Fibroblast of lung (primary cell): ENCODE data around the gene GNA12. TPM values are rescaled to one million over a fixed set of nuclear protein-coding genes. Genes with fewer than 3 reads are reported as not detected.

Experiments used
- DNase-seq, 2 donors: peaks; one replicate each; pipeline versions ENCODE4 v3.0.0 to v3.0.0-alpha.2; 2010; ENCODE audit warnings: low read depth in 2 of 2
- H2AFZ ChIP-seq: 2 replicates; pipeline ENCODE4 v1.5.1; 2012; ENCODE audit warnings: low read length, control low read depth, inconsistent platforms
- H3K27ac ChIP-seq: 2 replicates; pipeline ENCODE4 v1.5.1; 2011; ENCODE audit warnings: low read length, control low read depth; ENCODE audit not compliant: insufficient read depth
- H3K27me3 ChIP-seq: 2 replicates; pipeline ENCODE4 v1.5.1; 2011; ENCODE audit warnings: mild to moderate bottlenecking, low read length; ENCODE audit not compliant: control insufficient read depth, insufficient read depth
- H3K36me3 ChIP-seq: 2 replicates; pipeline ENCODE4 v1.5.1; 2011; ENCODE audit warnings: low read length; ENCODE audit not compliant: control insufficient read depth, insufficient read depth
- H3K4me1 ChIP-seq: 2 replicates; pipeline ENCODE4 v1.5.1; 2011; ENCODE audit warnings: low read length; ENCODE audit not compliant: control insufficient read depth, insufficient read depth; ENCODE audit errors: extremely low read depth
- H3K4me2 ChIP-seq: 2 replicates; pipeline ENCODE4 v1.5.1; 2011; ENCODE audit warnings: low read length, control low read depth; ENCODE audit not compliant: insufficient read depth; ENCODE audit errors: extremely low read depth
- H3K4me3 ChIP-seq, 4 experiments: fragments of 200-600 bp in 1 of 4; sonication (generic) in 1 of 4; replicated peaks in 1 of 4; 2 replicates each; pipeline ENCODE4 v1.5.1; 2011 to 2016; ENCODE audit warnings: low read length in 4 of 4, low read depth in 3 of 4, mild to moderate bottlenecking in 3 of 4, control low read depth in 2 of 4, inconsistent platforms in 1 of 4, mixed read lengths in 1 of 4; ENCODE audit not compliant: insufficient read depth in 1 of 4; ENCODE audit errors: control extremely low read depth in 1 of 4
- H3K79me2 ChIP-seq: 2 replicates; pipeline ENCODE4 v1.5.1; 2012; ENCODE audit warnings: mild to moderate bottlenecking, low read length, inconsistent platforms; ENCODE audit not compliant: control insufficient read depth, insufficient read depth
- H3K9ac ChIP-seq: 2 replicates; pipeline ENCODE4 v1.5.1; 2011; ENCODE audit warnings: mild to moderate bottlenecking, low read length, control low read depth; ENCODE audit not compliant: insufficient read depth
- H3K9me3 ChIP-seq: 2 replicates; pipeline ENCODE4 v1.5.1; 2012; ENCODE audit warnings: low read depth, low read length; ENCODE audit not compliant: control insufficient read depth, insufficient read depth
- H4K20me1 ChIP-seq: 2 replicates; pipeline ENCODE4 v1.5.1; 2011; ENCODE audit warnings: low read length; ENCODE audit not compliant: control insufficient read depth, insufficient read depth; ENCODE audit errors: extremely low read depth
- EZH2 ChIP-seq: IDR thresholded peaks from 2 replicates; pipeline ENCODE4 v1.5.1; 2012; ENCODE audit warnings: low read length, control low read depth, mild to moderate bottlenecking; ENCODE audit errors: missing control alignments
- polyA plus RNA-seq, 2 donors: library from polyadenylated mRNA; depleted of rRNA in 1 of 2; stranded (reverse) in 1 of 2; unstranded in 1 of 2; fragments of >200 nt; gene quantifications; 2 replicates each; pipeline ENCODE4 v1.2.1, GENCODE V29; 2011 to 2012; ENCODE audit warnings: missing spikeins in 1 of 2
- total RNA-seq: library from RNA; depleted of rRNA; stranded (reverse); fragments of >200 nt; gene quantifications from 2 replicates; pipeline ENCODE4 v1.2.1, GENCODE V29; 2014
- TF ChIP-seq, protein P1 (sequence below), 2 donors: IDR thresholded peaks in 1 of 2; conservative IDR thresholded peaks in 1 of 2; 1 replicate in 1 of 2; 2 replicates in 1 of 2; pipeline ENCODE4 v1.5.1; 2011 to 2012; ENCODE audit warnings: low read length in 2 of 2, control low read depth in 1 of 2, inconsistent platforms in 1 of 2, low read depth in 1 of 2, mild to moderate bottlenecking in 1 of 2

Gene GNA12
- total and polyA plus RNA-seq, 2 donors (not counting 1 experiment from before 2014, with no cell fraction given): 36.2 to 137 TPM

DNA sequence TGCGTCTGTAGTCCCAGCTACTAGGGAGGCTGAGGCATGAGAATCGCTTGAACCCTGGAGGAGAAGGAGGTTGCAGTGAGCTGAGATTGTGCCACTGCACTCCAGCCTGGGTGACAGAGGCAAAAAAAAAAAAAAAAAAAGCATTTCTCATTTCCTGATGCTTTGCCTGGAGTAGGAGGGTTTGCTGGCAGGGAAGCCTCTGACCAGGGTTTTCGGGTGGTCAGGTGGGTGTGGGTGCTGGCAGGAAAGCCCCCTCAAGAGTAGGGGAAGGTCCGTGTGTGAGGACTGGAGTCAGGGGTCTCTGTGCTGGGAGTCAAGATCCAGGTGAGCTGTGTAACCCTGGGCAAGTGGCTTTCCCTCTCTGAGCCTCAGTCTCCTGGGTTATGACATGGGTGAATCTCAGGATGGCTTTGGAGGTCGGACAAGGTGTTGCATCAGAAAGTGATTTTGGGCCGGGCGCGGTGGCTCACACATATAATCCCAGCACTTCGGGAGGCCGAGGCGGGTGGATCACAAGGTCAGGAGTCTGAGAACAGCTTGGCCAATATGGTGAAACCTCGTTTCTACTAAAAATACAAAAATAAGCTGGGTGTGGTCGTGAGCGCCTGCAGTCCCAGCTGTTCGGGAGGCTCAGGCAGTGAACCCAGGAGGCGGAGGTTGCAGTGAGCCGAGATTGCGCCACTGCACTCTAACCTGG lies 152.9 kb downstream of the GNA12 start:
- TF ChIP-seq EZH2: no peak
- TF ChIP-seq, protein P1, sequence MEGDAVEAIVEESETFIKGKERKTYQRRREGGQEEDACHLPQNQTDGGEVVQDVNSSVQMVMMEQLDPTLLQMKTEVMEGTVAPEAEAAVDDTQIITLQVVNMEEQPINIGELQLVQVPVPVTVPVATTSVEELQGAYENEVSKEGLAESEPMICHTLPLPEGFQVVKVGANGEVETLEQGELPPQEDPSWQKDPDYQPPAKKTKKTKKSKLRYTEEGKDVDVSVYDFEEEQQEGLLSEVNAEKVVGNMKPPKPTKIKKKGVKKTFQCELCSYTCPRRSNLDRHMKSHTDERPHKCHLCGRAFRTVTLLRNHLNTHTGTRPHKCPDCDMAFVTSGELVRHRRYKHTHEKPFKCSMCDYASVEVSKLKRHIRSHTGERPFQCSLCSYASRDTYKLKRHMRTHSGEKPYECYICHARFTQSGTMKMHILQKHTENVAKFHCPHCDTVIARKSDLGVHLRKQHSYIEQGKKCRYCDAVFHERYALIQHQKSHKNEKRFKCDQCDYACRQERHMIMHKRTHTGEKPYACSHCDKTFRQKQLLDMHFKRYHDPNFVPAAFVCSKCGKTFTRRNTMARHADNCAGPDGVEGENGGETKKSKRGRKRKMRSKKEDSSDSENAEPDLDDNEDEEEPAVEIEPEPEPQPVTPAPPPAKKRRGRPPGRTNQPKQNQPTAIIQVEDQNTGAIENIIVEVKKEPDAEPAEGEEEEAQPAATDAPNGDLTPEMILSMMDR (conservative IDR thresholded peaks at IDR 0.05 in 1 of 2, IDR thresholded peaks at IDR 0.05 in 1 of 2; ENCODE audit: low read depth in 1 of 2, low read length in 2 of 2): no peak
- Histone ChIP-seq H3K9ac (no peak overlapping the region), H3K36me3 (no peaks in the 10 kb centered on the region), H3K79me2 (no peaks in the 10 kb centered on the region), H2AFZ (no peak overlapping the region), H3K4me1 (peaks cover 6% of the 10 kb centered on the region), H3K27me3 (peaks cover 27% of the 10 kb centered on the region), H4K20me1 (no peaks in the 10 kb centered on the region), H3K4me2 (no peak overlapping the region), H3K9me3 (no peaks in the 10 kb centered on the region), H3K27ac (no peak overlapping the region), H3K4me3 (no peak overlapping the region)
- no peak for DNase-seq

DNA sequence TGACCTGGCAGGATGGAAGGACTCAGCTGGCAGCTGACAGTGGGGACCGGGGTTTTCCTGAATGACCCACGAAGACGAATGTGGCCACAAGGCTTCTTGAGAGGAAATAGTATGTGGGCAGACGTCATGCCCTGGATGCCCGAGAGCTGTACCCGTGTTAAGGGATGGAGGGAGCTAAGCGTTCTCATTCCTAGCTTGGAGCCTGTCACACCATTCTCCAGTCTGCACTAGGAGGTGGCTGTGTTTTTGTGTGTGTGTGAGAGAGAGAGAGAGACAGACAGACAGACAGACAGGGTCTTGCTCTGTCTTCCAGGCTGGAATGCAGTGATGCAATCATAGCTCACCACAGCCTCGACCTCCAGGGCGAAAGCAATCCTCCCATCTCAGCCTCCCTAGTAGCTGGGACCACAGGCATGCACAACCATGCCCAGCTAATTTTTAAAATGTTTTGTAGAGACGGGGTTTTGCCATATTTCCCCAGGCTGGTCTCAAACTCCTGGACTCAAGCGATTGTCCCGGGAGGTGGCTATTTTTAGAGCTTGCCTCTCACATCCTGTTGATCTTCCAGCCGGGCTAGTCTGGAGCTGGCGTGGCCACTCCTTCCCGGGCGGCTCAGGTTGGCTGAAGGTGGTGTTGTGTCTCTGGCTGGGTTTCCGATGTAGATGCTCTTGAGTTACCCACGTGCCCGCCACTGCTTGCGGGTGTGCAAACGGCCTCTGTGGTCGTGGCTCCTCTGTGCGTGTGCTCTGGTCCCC lies 154.0 kb downstream of the GNA12 start:
- no peak overlapping the region for H3K9ac ChIP-seq
- no peaks in the 10 kb centered on the region for H3K79me2 ChIP-seq
- no peak overlapping the region for H3K27ac ChIP-seq
- no peaks in the 10 kb centered on the region for H3K9me3 ChIP-seq
- no peak overlapping the region for H3K4me2 ChIP-seq
- H2AFZ ChIP-seq: no peak overlapping the region
- no peaks in the 10 kb centered on the region for H3K36me3 ChIP-seq
- no peak overlapping the region for H3K4me3 ChIP-seq
- H4K20me1 ChIP-seq: no peaks in the 10 kb centered on the region
- DNase-seq: peak; percentile 44 to 66
- peaks cover 27% of the 10 kb centered on the region for H3K27me3 ChIP-seq
- H3K4me1 ChIP-seq: peaks cover 6% of the 10 kb centered on the region
- TF ChIP-seq, protein P1 (conservative IDR thresholded peaks at IDR 0.05 in 1 of 2, IDR thresholded peaks at IDR 0.05 in 1 of 2; ENCODE audit: low read depth in 1 of 2, low read length in 2 of 2): no peak
- TF ChIP-seq EZH2: no peak

DNA sequence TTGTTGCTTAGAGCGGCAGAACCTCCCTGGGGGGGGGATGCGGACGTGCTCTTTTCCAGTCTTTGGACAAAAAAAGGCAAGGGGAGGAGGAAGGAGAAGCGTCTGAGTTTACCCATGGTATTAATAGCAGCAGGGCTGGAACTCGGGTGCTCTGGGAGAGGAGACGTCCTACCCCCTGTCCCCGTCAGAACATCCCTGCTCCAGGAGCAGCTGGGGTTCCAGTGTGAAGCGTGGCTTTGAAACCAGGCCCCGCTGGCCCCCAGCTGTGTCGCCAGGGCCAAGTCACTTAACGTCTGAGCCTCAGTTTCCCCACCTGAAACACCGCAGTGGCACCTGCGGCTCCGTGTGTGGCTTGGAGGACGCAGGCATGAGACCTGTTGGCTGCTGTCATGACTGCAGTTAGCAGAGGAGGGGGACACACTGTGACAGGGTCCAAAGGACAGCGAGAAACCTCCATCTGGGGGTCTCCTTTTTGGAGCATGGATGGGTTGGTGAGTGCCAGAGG lies 154.7 kb downstream of the GNA12 start:
- no peak for DNase-seq
- Histone ChIP-seq H4K20me1 (no peaks in the 10 kb centered on the region), H3K4me2 (no peak overlapping the region), H3K36me3 (no peaks in the 10 kb centered on the region), H3K79me2 (no peaks in the 10 kb centered on the region), H3K27ac (no peak overlapping the region), H2AFZ (no peak overlapping the region), H3K9ac (no peak overlapping the region), H3K27me3 (peaks cover 27% of the 10 kb centered on the region), H3K4me3 (no peak overlapping the region), H3K9me3 (no peaks in the 10 kb centered on the region), H3K4me1 (peaks cover 6% of the 10 kb centered on the region)
- TF ChIP-seq EZH2: no peak
- TF ChIP-seq, protein P1 (conservative IDR thresholded peaks at IDR 0.05 in 1 of 2, IDR thresholded peaks at IDR 0.05 in 1 of 2; ENCODE audit: low read depth in 1 of 2, low read length in 2 of 2): no peak
